ENCODE data around the gene POLR3B.

The POLR3B gene

GRCh38 chr12:106423291-106423690, 65.7 kb downstream of the POLR3B start:
- DNase-seq, result no peak
- Histone ChIP-seq H3K4me1 (ENCODE audit: control extremely low read depth in 1 of 4, control insufficient read depth in 4 of 4, insufficient read depth in 4 of 4, low read length in 3 of 4) (no peaks in the 10 kb centered on the region), H3K27ac (ENCODE audit: insufficient read depth in 1 of 2, low read depth in 1 of 2, low read length in 2 of 2, poor library complexity in 1 of 2, severe bottlenecking in 2 of 2) (no peak overlapping the region), H3K4me3 (ENCODE audit: control insufficient read depth in 1 of 7, extremely low read depth in 1 of 7, insufficient read depth in 4 of 7, low read depth in 2 of 7, low read length in 6 of 7) (no peak overlapping the region), H3K36me3 (ENCODE audit: control insufficient read depth in 4 of 4, insufficient read depth in 4 of 4, low read length in 3 of 4) (peaks cover 0 to 5% (median 1%) of the 10 kb centered on the region in 4 experiments), H3K27me3 (replicated peaks in 2 of 5; ENCODE audit: control insufficient read depth in 4 of 5, insufficient read depth in 5 of 5, low read length in 4 of 5) (no peaks in the 10 kb centered on the region), H3K9me3 (ENCODE audit: control extremely low read depth in 1 of 5, control insufficient read depth in 4 of 5, insufficient read depth in 2 of 5, low read depth in 1 of 5, low read length in 4 of 5) (peaks cover 0 to 2% (median 0%) of the 10 kb centered on the region in 5 experiments)
- POLR2A ChIA-PET, result no interaction called here
- WGBS (ENCODE audit: insufficient coverage), result 100% methylated on average over 2 of the region's 2 CpGs
- CTCF ChIA-PET, result interaction anchor here (1.4 kb wide), 1 partner anchor 16 kb away, joined by 4 read pairs; no protein-coding TSS in a partner anchor

GRCh38 chr12:106425061-106425702, 67.6 kb downstream of the POLR3B start:
- no peak overlapping the region for H3K4me3 ChIP-seq (ENCODE audit: control insufficient read depth in 1 of 7, extremely low read depth in 1 of 7, insufficient read depth in 4 of 7, low read depth in 2 of 7, low read length in 6 of 7)
- no peak overlapping the region for H3K27ac ChIP-seq (ENCODE audit: insufficient read depth in 1 of 2, low read depth in 1 of 2, low read length in 2 of 2, poor library complexity in 1 of 2, severe bottlenecking in 2 of 2)
- H3K36me3 ChIP-seq (ENCODE audit: control insufficient read depth in 4 of 4, insufficient read depth in 4 of 4, low read length in 3 of 4), result peaks cover 0 to 13% (median 4%) of the 10 kb centered on the region in 4 experiments
- ChIA-PET CTCF (no interaction called here), POLR2A (no interaction called here)
- peaks cover 0 to 2% (median 0%) of the 10 kb centered on the region in 5 experiments for H3K9me3 ChIP-seq (ENCODE audit: control extremely low read depth in 1 of 5, control insufficient read depth in 4 of 5, insufficient read depth in 2 of 5, low read depth in 1 of 5, low read length in 4 of 5)
- H3K27me3 ChIP-seq (replicated peaks in 2 of 5; ENCODE audit: control insufficient read depth in 4 of 5, insufficient read depth in 5 of 5, low read length in 4 of 5), result no peaks in the 10 kb centered on the region
- H3K4me1 ChIP-seq (ENCODE audit: control extremely low read depth in 1 of 4, control insufficient read depth in 4 of 4, insufficient read depth in 4 of 4, low read length in 3 of 4), result no peaks in the 10 kb centered on the region
- no CpG with 5 or more reads among the region's 1 CpG for WGBS (ENCODE audit: insufficient coverage)
- no peak for DNase-seq

- H3K27me3 ChIP-seq (replicated peaks in 2 of 5; ENCODE audit: control insufficient read depth in 4 of 5, insufficient read depth in 5 of 5, low read length in 4 of 5), result no peaks in the 10 kb centered on the region
- DNase-seq, result no peak
- ChIA-PET CTCF (no interaction called here), POLR2A (interaction anchor here (0.6 kb wide), 1 partner anchor 16 kb away, joined by 3 read pairs; no protein-coding TSS in a partner anchor)
- no peaks in the 10 kb centered on the region for H3K9me3 ChIP-seq (ENCODE audit: control extremely low read depth in 1 of 5, control insufficient read depth in 4 of 5, insufficient read depth in 2 of 5, low read depth in 1 of 5, low read length in 4 of 5)
- no peaks in the 10 kb centered on the region for H3K4me1 ChIP-seq (ENCODE audit: control extremely low read depth in 1 of 4, control insufficient read depth in 4 of 4, insufficient read depth in 4 of 4, low read length in 3 of 4)
- H3K36me3 ChIP-seq (ENCODE audit: control insufficient read depth in 4 of 4, insufficient read depth in 4 of 4, low read length in 3 of 4), result peaks cover 3 to 18% (median 7%) of the 10 kb centered on the region in 4 experiments
- no peak overlapping the region for H3K4me3 ChIP-seq (ENCODE audit: control insufficient read depth in 1 of 7, extremely low read depth in 1 of 7, insufficient read depth in 4 of 7, low read depth in 2 of 7, low read length in 6 of 7)
- H3K27ac ChIP-seq (ENCODE audit: insufficient read depth in 1 of 2, low read depth in 1 of 2, low read length in 2 of 2, poor library complexity in 1 of 2, severe bottlenecking in 2 of 2), result no peak overlapping the region
- 100% methylated on average over 1 of the region's 1 CpG for WGBS (ENCODE audit: insufficient coverage)
These were observed 70.4 kb downstream of the POLR3B start for GRCh38 chr12:106427917-106428316.

GRCh38 chr12:106428384-106428783, 70.8 kb downstream of the POLR3B start:
- no peaks in the 10 kb centered on the region for H3K4me1 ChIP-seq (ENCODE audit: control extremely low read depth in 1 of 4, control insufficient read depth in 4 of 4, insufficient read depth in 4 of 4, low read length in 3 of 4)
- no peak overlapping the region for H3K27ac ChIP-seq (ENCODE audit: insufficient read depth in 1 of 2, low read depth in 1 of 2, low read length in 2 of 2, poor library complexity in 1 of 2, severe bottlenecking in 2 of 2)
- CTCF ChIA-PET, result no interaction called here
- no peaks in the 10 kb centered on the region for H3K9me3 ChIP-seq (ENCODE audit: control extremely low read depth in 1 of 5, control insufficient read depth in 4 of 5, insufficient read depth in 2 of 5, low read depth in 1 of 5, low read length in 4 of 5)
- POLR2A ChIA-PET, result interaction anchor here (0.6 kb wide), 1 partner anchor 16 kb away, joined by 3 read pairs; no protein-coding TSS in a partner anchor
- 100% methylated on average over 1 of the region's 2 CpGs for WGBS (ENCODE audit: insufficient coverage)
- no peaks in the 10 kb centered on the region for H3K27me3 ChIP-seq (replicated peaks in 2 of 5; ENCODE audit: control insufficient read depth in 4 of 5, insufficient read depth in 5 of 5, low read length in 4 of 5)
- peaks cover 3 to 18% (median 9%) of the 10 kb centered on the region in 4 experiments for H3K36me3 ChIP-seq (ENCODE audit: control insufficient read depth in 4 of 4, insufficient read depth in 4 of 4, low read length in 3 of 4)
- DNase-seq, result no peak
- H3K4me3 ChIP-seq (ENCODE audit: control insufficient read depth in 1 of 7, extremely low read depth in 1 of 7, insufficient read depth in 4 of 7, low read depth in 2 of 7, low read length in 6 of 7), result no peak overlapping the region

- H3K4me1 ChIP-seq (ENCODE audit: control extremely low read depth in 1 of 4, control insufficient read depth in 4 of 4, insufficient read depth in 4 of 4, low read length in 3 of 4), result no peaks in the 10 kb centered on the region
- CTCF ChIA-PET, result no interaction called here
- H3K9me3 ChIP-seq (ENCODE audit: control extremely low read depth in 1 of 5, control insufficient read depth in 4 of 5, insufficient read depth in 2 of 5, low read depth in 1 of 5, low read length in 4 of 5), result no peaks in the 10 kb centered on the region
- H3K36me3 ChIP-seq (ENCODE audit: control insufficient read depth in 4 of 4, insufficient read depth in 4 of 4, low read length in 3 of 4), result peaks cover 3 to 18% (median 9%) of the 10 kb centered on the region in 4 experiments
- POLR2A ChIA-PET, result interaction anchor here (1.0 kb wide), 1 partner anchor 462 kb away, joined by 3 read pairs; no protein-coding TSS in a partner anchor
- H3K4me3 ChIP-seq (ENCODE audit: control insufficient read depth in 1 of 7, extremely low read depth in 1 of 7, insufficient read depth in 4 of 7, low read depth in 2 of 7, low read length in 6 of 7), result no peak overlapping the region
- no CpG with 5 or more reads among the region's 7 CpGs for WGBS (ENCODE audit: insufficient coverage)
- no peak overlapping the region for H3K27ac ChIP-seq (ENCODE audit: insufficient read depth in 1 of 2, low read depth in 1 of 2, low read length in 2 of 2, poor library complexity in 1 of 2, severe bottlenecking in 2 of 2)
- no peak for DNase-seq
- no peaks in the 10 kb centered on the region for H3K27me3 ChIP-seq (replicated peaks in 2 of 5; ENCODE audit: control insufficient read depth in 4 of 5, insufficient read depth in 5 of 5, low read length in 4 of 5)
These were observed 71.5 kb downstream of the POLR3B start for GRCh38 chr12:106429043-106429552.

- no peak overlapping the region for H3K27ac ChIP-seq (ENCODE audit: insufficient read depth in 1 of 2, low read depth in 1 of 2, low read length in 2 of 2, poor library complexity in 1 of 2, severe bottlenecking in 2 of 2)
- no peaks in the 10 kb centered on the region for H3K9me3 ChIP-seq (ENCODE audit: control extremely low read depth in 1 of 5, control insufficient read depth in 4 of 5, insufficient read depth in 2 of 5, low read depth in 1 of 5, low read length in 4 of 5)
- WGBS (ENCODE audit: insufficient coverage), result no CpG with 5 or more reads among the region's 1 CpG
- no peaks in the 10 kb centered on the region for H3K27me3 ChIP-seq (replicated peaks in 2 of 5; ENCODE audit: control insufficient read depth in 4 of 5, insufficient read depth in 5 of 5, low read length in 4 of 5)
- POLR2A ChIA-PET, result interaction anchor here (1.0 kb wide), 1 partner anchor 461 kb away, joined by 3 read pairs; no protein-coding TSS in a partner anchor
- H3K4me1 ChIP-seq (ENCODE audit: control extremely low read depth in 1 of 4, control insufficient read depth in 4 of 4, insufficient read depth in 4 of 4, low read length in 3 of 4), result no peaks in the 10 kb centered on the region
- CTCF ChIA-PET, result no interaction called here
- no peak for DNase-seq
- H3K36me3 ChIP-seq (ENCODE audit: control insufficient read depth in 4 of 4, insufficient read depth in 4 of 4, low read length in 3 of 4), result peaks cover 6 to 18% (median 10%) of the 10 kb centered on the region in 4 experiments
- no peak overlapping the region for H3K4me3 ChIP-seq (ENCODE audit: control insufficient read depth in 1 of 7, extremely low read depth in 1 of 7, insufficient read depth in 4 of 7, low read depth in 2 of 7, low read length in 6 of 7)
These were observed 72.1 kb downstream of the POLR3B start for GRCh38 chr12:106429636-106430035.

GRCh38 chr12:106431839-106432411, 74.4 kb downstream of the POLR3B start:
- no peaks in the 10 kb centered on the region for H3K9me3 ChIP-seq (ENCODE audit: control extremely low read depth in 1 of 5, control insufficient read depth in 4 of 5, insufficient read depth in 2 of 5, low read depth in 1 of 5, low read length in 4 of 5)
- CTCF ChIA-PET, result no interaction called here

More at GRCh38 chr12:106431839-106432411, 74.4 kb downstream of the POLR3B start:
- H3K36me3 ChIP-seq (ENCODE audit: control insufficient read depth in 4 of 4, insufficient read depth in 4 of 4, low read length in 3 of 4), result peaks cover 6 to 25% (median 18%) of the 10 kb centered on the region in 4 experiments
- no peak for DNase-seq
- POLR2A ChIA-PET, result no interaction called here
- no peak overlapping the region for H3K4me3 ChIP-seq (ENCODE audit: control insufficient read depth in 1 of 7, extremely low read depth in 1 of 7, insufficient read depth in 4 of 7, low read depth in 2 of 7, low read length in 6 of 7)
- no peak overlapping the region for H3K27ac ChIP-seq (ENCODE audit: insufficient read depth in 1 of 2, low read depth in 1 of 2, low read length in 2 of 2, poor library complexity in 1 of 2, severe bottlenecking in 2 of 2)
- H3K27me3 ChIP-seq (replicated peaks in 2 of 5; ENCODE audit: control insufficient read depth in 4 of 5, insufficient read depth in 5 of 5, low read length in 4 of 5), result no peaks in the 10 kb centered on the region
- no peaks in the 10 kb centered on the region for H3K4me1 ChIP-seq (ENCODE audit: control extremely low read depth in 1 of 4, control insufficient read depth in 4 of 4, insufficient read depth in 4 of 4, low read length in 3 of 4)
- WGBS (ENCODE audit: insufficient coverage), result no CpG with 5 or more reads among the region's 3 CpGs
